ENCODE data around the gene ARHGAP42. TPM values are rescaled to one million over a fixed set of nuclear protein-coding genes. Genes with fewer than 3 reads are reported as not detected.

Gene ARHGAP42
- total and polyA plus RNA-seq, 11 donors, result 3.8 to 12.4 (median 8.6) TPM

DNA sequence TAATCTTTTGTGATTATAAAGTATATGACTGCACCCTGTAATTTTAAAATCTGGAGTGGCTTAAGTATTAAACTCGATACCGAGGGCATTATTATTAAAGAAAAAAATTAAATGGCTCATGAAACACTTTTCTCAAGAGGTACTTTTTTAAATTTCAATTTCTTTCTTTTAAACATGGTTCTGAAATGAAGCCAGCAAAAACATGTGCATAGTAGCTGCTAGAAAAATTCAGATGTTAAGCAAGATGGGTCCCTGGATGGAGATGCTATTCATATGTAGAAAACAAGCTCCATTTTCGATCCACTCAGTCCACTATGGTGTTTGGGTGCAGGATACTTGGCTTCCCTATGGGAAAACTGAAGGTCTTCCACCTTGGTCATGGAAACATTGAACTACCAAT lies 253.0 kb downstream of the ARHGAP42 start:
- intact Hi-C loops (cut with DNase I), result no loop called here
- Histone ChIP-seq H3K4me1 (peaks cover 0 to 33% (median 17%) of the 10 kb centered on the region in 12 donors), H3K9me3 (no peaks in the 10 kb centered on the region), H3K36me3 (peaks cover 0 to 23% (median 6%) of the 10 kb centered on the region in 9 donors), H3K27me3 (no peaks in the 10 kb centered on the region), H3K4me3 (no peak overlapping the region), H3K27ac (no peak overlapping the region)
- TF ChIP-seq POLR2A (IDR thresholded peaks at IDR 0.05), result no peak
- TF ChIP-seq, protein P1, sequence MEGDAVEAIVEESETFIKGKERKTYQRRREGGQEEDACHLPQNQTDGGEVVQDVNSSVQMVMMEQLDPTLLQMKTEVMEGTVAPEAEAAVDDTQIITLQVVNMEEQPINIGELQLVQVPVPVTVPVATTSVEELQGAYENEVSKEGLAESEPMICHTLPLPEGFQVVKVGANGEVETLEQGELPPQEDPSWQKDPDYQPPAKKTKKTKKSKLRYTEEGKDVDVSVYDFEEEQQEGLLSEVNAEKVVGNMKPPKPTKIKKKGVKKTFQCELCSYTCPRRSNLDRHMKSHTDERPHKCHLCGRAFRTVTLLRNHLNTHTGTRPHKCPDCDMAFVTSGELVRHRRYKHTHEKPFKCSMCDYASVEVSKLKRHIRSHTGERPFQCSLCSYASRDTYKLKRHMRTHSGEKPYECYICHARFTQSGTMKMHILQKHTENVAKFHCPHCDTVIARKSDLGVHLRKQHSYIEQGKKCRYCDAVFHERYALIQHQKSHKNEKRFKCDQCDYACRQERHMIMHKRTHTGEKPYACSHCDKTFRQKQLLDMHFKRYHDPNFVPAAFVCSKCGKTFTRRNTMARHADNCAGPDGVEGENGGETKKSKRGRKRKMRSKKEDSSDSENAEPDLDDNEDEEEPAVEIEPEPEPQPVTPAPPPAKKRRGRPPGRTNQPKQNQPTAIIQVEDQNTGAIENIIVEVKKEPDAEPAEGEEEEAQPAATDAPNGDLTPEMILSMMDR (IDR thresholded peaks at IDR 0.05), result no peak
- DNase-seq, result no peak
- 83 to 88% (median 87%) methylated on average over 3 of the region's 3 CpGs for WGBS, 4 donors
- no peak for ATAC-seq

DNA sequence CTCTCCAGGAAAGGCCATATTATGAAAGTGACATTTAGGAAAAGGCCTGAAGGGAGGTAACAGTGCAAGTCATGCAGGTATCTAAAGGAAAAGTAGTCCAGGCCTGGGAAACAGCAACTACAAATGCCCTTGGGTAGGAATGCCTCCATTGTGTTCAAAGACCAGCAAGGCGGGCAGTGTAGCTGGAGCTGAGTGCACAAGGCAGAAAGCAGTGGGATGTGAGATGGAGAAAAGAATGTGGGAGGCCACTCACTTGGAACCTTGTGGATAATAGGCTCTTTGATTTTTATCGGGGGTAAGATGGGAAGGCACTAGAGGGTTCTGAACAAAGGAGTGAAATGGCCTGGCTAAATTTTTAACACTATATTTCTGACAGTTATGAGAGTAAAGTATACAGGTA lies 253.9 kb downstream of the ARHGAP42 start:
- H3K36me3 ChIP-seq, result peaks cover 0 to 23% (median 6%) of the 10 kb centered on the region in 9 donors
- H3K27ac ChIP-seq, result no peak overlapping the region
- no peaks in the 10 kb centered on the region for H3K9me3 ChIP-seq
- ATAC-seq (no peak), DNase-seq (no peak)
- H3K4me3 ChIP-seq, result no peak overlapping the region
- H3K27me3 ChIP-seq, result no peaks in the 10 kb centered on the region
- 64 to 78% (median 68%) methylated on average over 2 of the region's 2 CpGs for WGBS, 4 donors
- intact Hi-C loops (cut with DNase I), result no loop called here
- TF ChIP-seq, protein P1 (IDR thresholded peaks at IDR 0.05), result no peak
- no peak for TF ChIP-seq POLR2A (IDR thresholded peaks at IDR 0.05)
- H3K4me1 ChIP-seq, result peaks cover 0 to 33% (median 17%) of the 10 kb centered on the region in 12 donors

DNA sequence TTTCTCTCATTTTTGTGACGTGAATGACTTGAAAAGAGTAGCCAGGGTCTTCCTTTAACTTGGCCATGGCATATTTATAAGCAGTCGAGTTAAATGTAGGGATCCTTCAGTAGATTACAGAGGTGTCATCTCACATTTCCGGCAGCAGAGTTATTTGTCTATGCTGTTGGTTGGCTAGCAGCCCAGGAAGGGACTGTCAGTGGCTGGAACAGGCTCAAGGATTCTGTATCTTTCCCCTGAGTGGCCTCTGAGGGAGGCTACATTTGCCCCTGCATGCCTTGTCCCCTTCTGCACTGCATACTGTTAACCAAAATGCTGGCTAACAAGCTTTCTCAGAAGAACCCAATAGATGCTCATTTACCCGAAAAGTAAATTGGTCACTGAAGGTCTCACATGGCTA lies 254.9 kb downstream of the ARHGAP42 start:
- TF ChIP-seq, protein P1 (IDR thresholded peaks at IDR 0.05), result no peak
- no peak for TF ChIP-seq POLR2A (IDR thresholded peaks at IDR 0.05)
- Histone ChIP-seq H3K36me3 (peaks cover 0 to 14% (median 0%) of the 10 kb centered on the region in 9 donors), H3K4me3 (no peak overlapping the region), H3K9me3 (no peaks in the 10 kb centered on the region), H3K27ac (peak overlapping the region in 3 of 12 donors; percentile 18 to 54 (median 23)), H3K4me1 (peaks cover 0 to 33% (median 17%) of the 10 kb centered on the region in 12 donors), H3K27me3 (no peaks in the 10 kb centered on the region)
- ATAC-seq, result peak; percentile 88 to 94 (median 88)
- intact Hi-C loops (cut with DNase I), result no loop called here
- peak in 4 of 5 donors; percentile 62 to 78 (median 72) for DNase-seq
- 25 to 33% (median 28%) methylated on average over 4 of the region's 4 CpGs for WGBS, 4 donors

DNA sequence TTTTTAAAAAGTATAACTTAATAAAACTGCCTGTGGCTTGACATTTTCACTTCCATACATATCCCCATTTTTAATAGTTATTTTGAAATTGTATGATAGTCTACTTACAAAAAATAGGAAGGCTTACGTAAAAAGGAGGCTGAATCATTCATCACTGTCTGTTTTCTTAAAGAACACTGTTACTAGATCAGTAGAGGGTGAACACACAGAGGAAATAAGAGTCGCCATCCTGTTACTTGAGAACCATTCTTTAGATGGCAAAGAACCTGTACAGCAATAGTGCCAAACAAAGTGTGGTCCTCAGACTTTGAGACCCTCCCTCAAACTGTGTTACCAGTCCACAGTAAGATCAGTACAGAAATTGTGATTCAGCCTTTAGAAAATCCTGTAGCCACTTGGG lies 261.8 kb downstream of the ARHGAP42 start:
- ATAC-seq, result no peak
- H3K27ac ChIP-seq, result no peak overlapping the region
- H3K36me3 ChIP-seq, result peaks cover 0 to 6% (median 2%) of the 10 kb centered on the region in 9 donors
- no peak overlapping the region for H3K4me3 ChIP-seq
- H3K4me1 ChIP-seq, result peaks cover 0 to 3% (median 0%) of the 10 kb centered on the region in 12 donors
- no peak for DNase-seq
- H3K27me3 ChIP-seq, result no peaks in the 10 kb centered on the region
- intact Hi-C loops (cut with DNase I), result no loop called here
- H3K9me3 ChIP-seq, result no peaks in the 10 kb centered on the region
- TF ChIP-seq, protein P1 (IDR thresholded peaks at IDR 0.05), result no peak
- TF ChIP-seq POLR2A (IDR thresholded peaks at IDR 0.05), result no peak
- WGBS, 4 donors, result 90 to 98% (median 94%) methylated on average over 2 of the region's 2 CpGs
